NB4 (cell line): ENCODE data around the gene PRR33.
"Not testable (repeated sequence)": the region's sequence is repeated elsewhere in the genome, so short reads cannot be mapped to it uniquely, and the experiment has no call there.

Source experiments
- DNase-seq: peaks from one replicate; pipeline ENCODE4 v3.0.0; 2010; ENCODE audit warnings: low read depth
- H3K4me3 ChIP-seq: one replicate; pipeline ENCODE4 v1.5.1; 2011; ENCODE audit warnings: mild to moderate bottlenecking, low read depth, low read length, moderate library complexity
- CTCF ChIP-seq: IDR thresholded peaks from one replicate; pipeline ENCODE4 v1.5.1; 2012; ENCODE audit warnings: low read depth, low read length
- MAX ChIP-seq: IDR thresholded peaks from 2 replicates; pipeline ENCODE4 v1.6.1; 2011; ENCODE audit warnings: low read depth, low read length
- MYC ChIP-seq: IDR thresholded peaks from 2 replicates; pipeline ENCODE4 v1.6.1; 2011; ENCODE audit warnings: low read depth, low read length
- POLR2A ChIP-seq: IDR thresholded peaks from 2 replicates; pipeline ENCODE4 v1.6.1; 2011; ENCODE audit warnings: mild to moderate bottlenecking; ENCODE audit not compliant: insufficient read length; ENCODE audit errors: extremely low read depth

Gene PRR33

GRCh38 chr11:1887451-1888346, 4.0 kb downstream of the PRR33 start:
- TF ChIP-seq MYC (no peak), POLR2A (no peak), CTCF (no peak), MAX (no peak)

GRCh38 chr11:1886551-1886950, 5.1 kb downstream of the PRR33 start:
- not testable (repeated sequence) for H3K4me3 ChIP-seq, DNase-seq

More at GRCh38 chr11:1887451-1888346, 4.0 kb downstream of the PRR33 start:
- DNase-seq, result peak; percentile 47
- no peak overlapping the region for H3K4me3 ChIP-seq

- DNase-seq, result no peak
- TF ChIP-seq CTCF (no peak), POLR2A (no peak), MAX (no peak), MYC (no peak)
- H3K4me3 ChIP-seq, result no peak overlapping the region
Measured at GRCh38 chr11:1884303-1884700, 7.4 kb downstream of the PRR33 start.

- DNase-seq, result no peak
- TF ChIP-seq POLR2A, result no peak
- H3K4me3 ChIP-seq, result no peak overlapping the region
Measured at GRCh38 chr11:1883346-1884302, 8.1 kb downstream of the PRR33 start.

GRCh38 chr11:1882265-1883238, 9.1 kb downstream of the PRR33 start:
- peak; percentile 59; the same call in 1 of the 2 replicates for TF ChIP-seq MAX
- peak; percentile 82 for TF ChIP-seq CTCF
- no peak for TF ChIP-seq MYC
- no peak overlapping the region for H3K4me3 ChIP-seq
- peak; percentile 81 for DNase-seq

- no peak overlapping the region for H3K4me3 ChIP-seq
- DNase-seq, result peak; percentile 41
- TF ChIP-seq MAX (no peak), MYC (no peak), POLR2A (no peak), CTCF (no peak)
Measured at GRCh38 chr11:1881442-1882264, 10.0 kb downstream of the PRR33 start.
